Measurements from ENCODE around the gene EPHA1. TPM values are rescaled to one million over a fixed set of nuclear protein-coding genes. Genes with fewer than 3 reads are reported as not detected.

The EPHA1 gene
- total and polyA plus RNA-seq, 2 donors (not counting 3 experiments of a cell fraction or from before 2014, with no cell fraction given), result 0.07 TPM; not detected in 1

DNA sequence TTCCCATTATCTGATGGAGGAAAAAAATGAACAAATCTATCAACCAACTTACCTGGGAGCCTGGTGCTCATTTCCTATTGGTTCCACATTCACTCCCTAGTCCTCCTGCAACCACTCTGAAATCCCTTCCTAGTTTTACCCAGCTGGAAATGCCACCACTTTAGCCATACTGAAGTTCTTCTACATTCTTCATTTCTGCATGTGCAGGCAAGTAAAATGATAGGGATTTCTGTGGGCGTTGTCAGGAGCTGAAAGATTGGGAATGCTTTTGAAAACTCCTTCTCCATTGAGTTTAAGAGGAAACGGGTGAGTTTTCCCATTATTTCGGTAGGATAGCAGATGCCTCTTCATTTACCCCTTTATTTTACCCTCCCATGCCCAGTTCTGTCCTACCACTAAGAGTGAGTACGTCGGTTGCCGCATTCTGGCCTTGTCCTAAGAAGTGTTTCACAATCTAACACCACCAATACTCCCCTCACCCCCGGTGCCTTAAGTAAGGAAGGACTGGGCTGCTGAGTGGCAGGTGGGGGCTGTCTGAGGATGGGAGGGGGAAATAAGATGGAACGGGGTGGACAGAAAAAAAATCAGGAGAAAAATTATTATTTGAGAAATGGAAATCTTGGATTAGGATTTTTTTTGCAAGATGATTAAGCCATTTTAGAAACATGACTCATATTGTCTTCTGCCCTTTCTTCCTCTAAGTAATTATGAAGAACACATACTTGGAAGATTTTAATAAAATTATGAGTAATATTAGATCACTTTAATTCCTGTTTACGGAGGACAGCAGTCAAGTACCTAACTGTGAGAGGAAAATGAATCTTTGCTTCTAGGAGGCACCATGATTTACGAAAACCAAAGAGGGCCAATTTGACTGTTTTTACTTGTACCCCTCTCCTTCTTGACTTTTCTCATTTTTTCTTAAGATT, 21.4 kb upstream of the EPHA1 start:
- CTCF ChIA-PET, result interaction anchor here (0.7 to 1.2 kb wide), 2 partner anchors 13 to 75 kb away, joined by 3 read pairs; no protein-coding TSS in a partner anchor

More for the DNA sequence above, 21.4 kb upstream of the EPHA1 start:
- no peaks in the 10 kb centered on the region for H3K27me3 ChIP-seq (ENCODE audit: control insufficient read depth in 2 of 2, insufficient read depth in 2 of 2, low read length in 2 of 2)
- BruUV-seq (replicated peaks), result no TSS peak
- H3K9me1 ChIP-seq (replicated peaks; ENCODE audit: control insufficient read depth, extremely low read depth, insufficient read depth, low read length), result no peaks in the 10 kb centered on the region
- H3K79me2 ChIP-seq (ENCODE audit: control insufficient read depth, insufficient read depth, low read length), result no peaks in the 10 kb centered on the region
- peak overlapping the region; percentile 37 for H3K27ac ChIP-seq (ENCODE audit: insufficient read depth, low read depth, low read length)
- no peaks in the 10 kb centered on the region for H3K9me3 ChIP-seq (replicated peaks; ENCODE audit: control insufficient read depth, insufficient read depth, low read length)
- POLR2A ChIA-PET, result no interaction called here
- H3K4me2 ChIP-seq (ENCODE audit: insufficient read depth, low read length), result peak overlapping the region; percentile 62
- peak; percentile 58 for DNase-seq (ENCODE audit: low read depth, low spot score)
- H3K9ac ChIP-seq (replicated peaks; ENCODE audit: extremely low read depth, insufficient read depth, low read length), result peak overlapping the region; percentile 6
- TF ChIP-seq JUN (IDR thresholded peaks at IDR 0.05; ENCODE audit: borderline replicate concordance, insufficient read depth, insufficient read length, low read depth) (peak; percentile 42), FOS (IDR thresholded peaks at IDR 0.05; ENCODE audit: borderline replicate concordance, insufficient read depth, low read length) (peak; percentile 93), POLR2A (IDR thresholded peaks at IDR 0.05; ENCODE audit: low read depth, low read length) (no peak), GATA2 (IDR thresholded peaks at IDR 0.05; ENCODE audit: insufficient read depth, insufficient read length, low read depth, low read length) (peak; percentile 32)
- TF ChIP-seq, protein P1, sequence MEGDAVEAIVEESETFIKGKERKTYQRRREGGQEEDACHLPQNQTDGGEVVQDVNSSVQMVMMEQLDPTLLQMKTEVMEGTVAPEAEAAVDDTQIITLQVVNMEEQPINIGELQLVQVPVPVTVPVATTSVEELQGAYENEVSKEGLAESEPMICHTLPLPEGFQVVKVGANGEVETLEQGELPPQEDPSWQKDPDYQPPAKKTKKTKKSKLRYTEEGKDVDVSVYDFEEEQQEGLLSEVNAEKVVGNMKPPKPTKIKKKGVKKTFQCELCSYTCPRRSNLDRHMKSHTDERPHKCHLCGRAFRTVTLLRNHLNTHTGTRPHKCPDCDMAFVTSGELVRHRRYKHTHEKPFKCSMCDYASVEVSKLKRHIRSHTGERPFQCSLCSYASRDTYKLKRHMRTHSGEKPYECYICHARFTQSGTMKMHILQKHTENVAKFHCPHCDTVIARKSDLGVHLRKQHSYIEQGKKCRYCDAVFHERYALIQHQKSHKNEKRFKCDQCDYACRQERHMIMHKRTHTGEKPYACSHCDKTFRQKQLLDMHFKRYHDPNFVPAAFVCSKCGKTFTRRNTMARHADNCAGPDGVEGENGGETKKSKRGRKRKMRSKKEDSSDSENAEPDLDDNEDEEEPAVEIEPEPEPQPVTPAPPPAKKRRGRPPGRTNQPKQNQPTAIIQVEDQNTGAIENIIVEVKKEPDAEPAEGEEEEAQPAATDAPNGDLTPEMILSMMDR (IDR thresholded peaks at IDR 0.05; ENCODE audit: extremely low read depth in 1 of 2, insufficient read depth in 1 of 2, low read depth in 1 of 2, low read length in 2 of 2), result no peak
- dilution Hi-C loops (cut with MboI; ENCODE audit: extremely low pct_ligation_motif_present, low sequenced_read_pairs), result no loop called here
- peak; percentile 31 for FAIRE-seq
- no peaks in the 10 kb centered on the region for H3K36me3 ChIP-seq (ENCODE audit: control insufficient read depth in 2 of 2, extremely low read depth in 1 of 2, insufficient read depth in 2 of 2, low read length in 2 of 2)
- peak overlapping the region; percentile 54 for H2AFZ ChIP-seq (ENCODE audit: low read depth, low read length)
- no peak overlapping the region for H3K4me3 ChIP-seq (replicated peaks in 1 of 3; ENCODE audit: insufficient read depth in 1 of 3, low read depth in 1 of 3, low read length in 3 of 3)
- H4K20me1 ChIP-seq (replicated peaks; ENCODE audit: control insufficient read depth, extremely low read depth, insufficient read depth, low read length), result no peaks in the 10 kb centered on the region
- intact Hi-C loops (cut with micrococcal nuclease), result no loop called here
- H3K4me1 ChIP-seq (ENCODE audit: control insufficient read depth, extremely low read depth, insufficient read depth, low read length), result peaks cover 32% of the 10 kb centered on the region

Measured in endothelial cell of umbilical vein (primary cell).